GM12874 (cell line): Measurements from ENCODE around the gene PCA3.

Experiments used
- TF ChIP-seq, protein P1 (sequence below): IDR thresholded peaks from 2 replicates; pipeline ENCODE4 v1.5.1; 2011; ENCODE audit warnings: low read depth, mild to moderate bottlenecking, control low read depth, low read length, moderate library complexity; ENCODE audit not compliant: insufficient read depth

Gene PCA3

DNA sequence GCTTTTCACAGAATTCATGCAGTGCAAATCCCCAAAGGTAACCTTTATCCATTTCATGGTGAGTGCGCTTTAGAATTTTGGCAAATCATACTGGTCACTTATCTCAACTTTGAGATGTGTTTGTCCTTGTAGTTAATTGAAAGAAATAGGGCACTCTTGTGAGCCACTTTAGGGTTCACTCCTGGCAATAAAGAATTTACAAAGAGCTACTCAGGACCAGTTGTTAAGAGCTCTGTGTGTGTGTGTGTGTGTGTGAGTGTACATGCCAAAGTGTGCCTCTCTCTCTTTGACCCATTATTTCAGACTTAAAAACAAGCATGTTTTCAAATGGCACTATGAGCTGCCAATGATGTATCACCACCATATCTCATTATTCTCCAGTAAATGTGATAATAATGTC, 21.3 kb downstream of the PCA3 start:
- TF ChIP-seq, protein P1, sequence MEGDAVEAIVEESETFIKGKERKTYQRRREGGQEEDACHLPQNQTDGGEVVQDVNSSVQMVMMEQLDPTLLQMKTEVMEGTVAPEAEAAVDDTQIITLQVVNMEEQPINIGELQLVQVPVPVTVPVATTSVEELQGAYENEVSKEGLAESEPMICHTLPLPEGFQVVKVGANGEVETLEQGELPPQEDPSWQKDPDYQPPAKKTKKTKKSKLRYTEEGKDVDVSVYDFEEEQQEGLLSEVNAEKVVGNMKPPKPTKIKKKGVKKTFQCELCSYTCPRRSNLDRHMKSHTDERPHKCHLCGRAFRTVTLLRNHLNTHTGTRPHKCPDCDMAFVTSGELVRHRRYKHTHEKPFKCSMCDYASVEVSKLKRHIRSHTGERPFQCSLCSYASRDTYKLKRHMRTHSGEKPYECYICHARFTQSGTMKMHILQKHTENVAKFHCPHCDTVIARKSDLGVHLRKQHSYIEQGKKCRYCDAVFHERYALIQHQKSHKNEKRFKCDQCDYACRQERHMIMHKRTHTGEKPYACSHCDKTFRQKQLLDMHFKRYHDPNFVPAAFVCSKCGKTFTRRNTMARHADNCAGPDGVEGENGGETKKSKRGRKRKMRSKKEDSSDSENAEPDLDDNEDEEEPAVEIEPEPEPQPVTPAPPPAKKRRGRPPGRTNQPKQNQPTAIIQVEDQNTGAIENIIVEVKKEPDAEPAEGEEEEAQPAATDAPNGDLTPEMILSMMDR, result no peak

DNA sequence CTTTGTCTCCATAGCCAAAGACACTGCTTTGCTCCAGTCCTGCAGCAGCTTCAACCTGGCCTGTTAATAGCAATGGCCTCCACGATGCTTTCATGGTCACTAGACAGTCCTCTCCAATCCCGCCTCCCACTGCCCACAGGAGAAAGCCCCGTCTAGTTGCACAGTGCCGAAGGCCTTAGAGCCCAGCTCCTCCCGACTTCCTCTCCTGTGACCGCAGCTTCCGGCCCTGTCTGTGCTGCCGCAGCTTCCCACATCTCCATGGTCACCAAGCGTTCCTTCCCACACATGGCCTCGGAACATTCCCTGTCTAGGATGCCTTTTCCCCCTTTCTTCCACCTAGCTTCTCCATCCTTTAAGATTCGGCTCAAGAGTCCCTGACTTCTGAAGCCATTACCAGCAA, 23.4 kb downstream of the PCA3 start:
- TF ChIP-seq, protein P1, result no peak

DNA sequence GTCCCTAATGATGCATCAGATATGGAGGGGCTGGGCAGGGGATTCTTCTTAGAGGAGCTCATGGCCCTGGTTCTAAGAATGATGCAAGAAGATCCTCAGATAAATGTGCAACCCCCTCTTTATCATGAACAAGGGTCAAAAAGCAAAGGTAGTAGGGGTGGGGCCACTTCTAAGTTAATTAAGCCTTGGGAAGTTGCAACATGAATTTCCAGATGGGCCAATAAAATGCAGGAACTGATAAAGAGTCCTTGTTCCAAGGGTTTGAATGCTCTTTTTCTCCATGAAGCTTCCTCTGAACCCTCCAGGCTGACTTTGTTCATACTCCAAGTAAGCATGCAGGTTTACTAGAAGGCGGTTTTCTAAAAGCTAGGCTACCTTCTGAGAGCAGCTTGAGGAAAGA, 25.6 kb downstream of the PCA3 start:
- TF ChIP-seq, protein P1, result no peak

DNA sequence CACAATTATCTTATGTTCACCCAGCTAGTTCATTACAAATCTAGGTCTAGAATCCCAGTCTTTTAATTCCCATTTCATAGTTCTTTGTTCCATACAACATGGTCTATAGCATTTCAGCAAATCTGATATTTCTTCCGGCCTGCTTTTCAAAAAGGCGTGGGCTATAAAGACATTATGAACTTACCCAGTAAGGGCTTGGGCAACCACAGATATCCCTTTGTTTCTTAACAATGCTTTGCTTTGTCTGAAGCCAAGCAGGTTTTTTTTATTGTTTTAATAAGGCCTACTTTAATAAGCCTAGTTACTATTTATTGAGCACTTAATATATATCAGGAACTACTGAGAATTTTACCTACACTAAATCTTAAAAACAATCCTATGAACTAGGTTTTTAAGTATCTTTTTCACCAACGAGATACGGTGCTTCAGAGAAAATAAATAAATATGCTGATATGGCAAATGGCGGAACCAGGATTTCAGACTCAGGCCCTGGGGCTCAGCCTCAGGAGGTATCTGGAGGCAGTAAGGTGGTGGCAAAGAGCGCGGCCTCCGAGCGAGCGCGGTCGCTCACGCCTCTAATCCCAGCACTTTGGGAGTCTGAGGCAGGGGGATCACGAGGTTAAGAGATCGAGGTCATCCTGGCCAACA, 29.7 kb downstream of the PCA3 start:
- TF ChIP-seq, protein P1, result no peak

DNA sequence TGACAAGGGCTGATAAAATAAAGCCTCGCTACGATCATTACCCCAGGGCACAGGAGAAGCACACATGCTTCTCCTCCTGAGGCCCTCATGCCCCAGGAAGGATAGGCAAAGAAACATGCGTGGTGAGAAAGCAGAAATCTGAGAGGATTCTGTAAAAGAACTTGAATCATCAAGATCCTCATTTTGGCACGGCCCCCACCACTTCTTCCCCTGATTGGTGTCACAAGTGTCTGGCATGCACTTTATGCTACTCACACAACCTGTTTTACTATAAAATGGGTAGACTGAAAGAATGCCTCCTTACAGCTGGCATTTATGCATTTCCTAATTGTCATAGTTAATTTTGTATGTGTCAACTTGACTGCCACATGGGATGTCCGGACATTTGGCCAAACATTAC, 32.1 kb downstream of the PCA3 start:
- TF ChIP-seq, protein P1, result no peak

DNA sequence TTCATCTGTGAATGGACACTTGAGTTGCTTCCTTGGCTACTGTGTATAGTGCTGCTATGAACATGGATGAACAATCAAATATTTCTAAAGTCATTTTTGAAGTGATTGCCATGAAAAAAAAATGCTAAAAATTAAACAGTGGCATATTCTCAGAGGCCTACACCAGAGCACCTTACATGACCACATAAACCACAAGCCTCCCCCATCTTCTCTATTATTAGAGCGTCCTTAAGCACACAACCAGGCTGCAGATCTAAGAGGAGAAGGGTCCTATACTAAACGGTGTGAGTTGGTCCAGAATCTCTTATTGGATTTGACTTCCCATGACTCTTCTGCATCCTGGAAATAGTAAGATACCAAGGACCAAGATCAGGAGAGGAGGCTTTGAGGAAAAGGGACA, 34.3 kb downstream of the PCA3 start:
- TF ChIP-seq, protein P1, result no peak

DNA sequence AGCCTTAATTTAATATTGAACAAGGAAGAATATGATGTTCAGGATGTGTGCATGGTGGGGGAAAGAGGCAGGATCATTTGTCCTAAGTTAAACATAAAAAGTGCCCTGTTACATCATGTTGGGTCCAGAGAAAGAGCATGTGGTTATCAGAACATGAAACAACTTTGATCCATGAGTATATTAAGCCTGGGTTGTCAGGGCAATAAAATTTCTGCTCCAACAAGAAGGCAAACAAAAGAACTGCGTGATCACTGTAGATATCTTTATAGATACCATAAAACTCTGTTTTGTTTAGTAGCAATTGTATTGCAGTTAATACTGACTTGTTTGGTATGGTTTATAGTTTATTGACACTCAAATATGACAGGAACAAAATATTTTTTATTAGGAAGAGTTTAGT, 35.2 kb downstream of the PCA3 start:
- TF ChIP-seq, protein P1, result no peak
